CD14-positive monocyte (primary cell): ENCODE data around the gene CYP3A4. TPM values are rescaled to one million over a fixed set of nuclear protein-coding genes. Genes with fewer than 3 reads are reported as not detected.

ENCODE experiments used
- DNase-seq, 3 donors: peaks; one replicate each; pipeline ENCODE4 v3.0.0-alpha.2; 2011 to 2022
- H2AFZ ChIP-seq: 2 replicates; pipeline ENCODE4 v1.6.0; 2012; ENCODE audit warnings: mild to moderate bottlenecking, low read depth, low read length, inconsistent platforms; ENCODE audit not compliant: insufficient read depth, poor library complexity, severe bottlenecking
- H3K27ac ChIP-seq, 2 donors: 1 replicate in 1 of 2; 2 replicates in 1 of 2; pipeline ENCODE4 v1.5.1; 2012 to 2013; ENCODE audit warnings: low read length in 2 of 2, control low read depth in 1 of 2, inconsistent platforms in 1 of 2, low read depth in 1 of 2, mild to moderate bottlenecking in 1 of 2
- H3K27me3 ChIP-seq, 2 donors: one replicate each; pipeline versions ENCODE4 v1.6.0 to v1.6.1; 2011 to 2013; ENCODE audit warnings: low read length in 2 of 2; ENCODE audit not compliant: control insufficient read depth in 2 of 2, insufficient read depth in 2 of 2
- H3K36me3 ChIP-seq, 2 donors: replicated peaks in 1 of 2; 1 replicate in 1 of 2; 2 replicates in 1 of 2; pipeline versions ENCODE4 v1.5.1 to v1.6.1; 2012 to 2013; ENCODE audit warnings: low read length in 2 of 2, control low read depth in 1 of 2, inconsistent platforms in 1 of 2, mild to moderate bottlenecking in 1 of 2; ENCODE audit not compliant: insufficient read depth in 2 of 2, control insufficient read depth in 1 of 2
- H3K4me1 ChIP-seq, 2 donors: 1 replicate in 1 of 2; 2 replicates in 1 of 2; pipeline versions ENCODE4 v1.5.1 to v1.6.1; 2012 to 2013; ENCODE audit warnings: low read length in 2 of 2, control low read depth in 1 of 2, inconsistent platforms in 1 of 2, mild to moderate bottlenecking in 1 of 2, moderate library complexity in 1 of 2; ENCODE audit not compliant: insufficient read depth in 2 of 2, control insufficient read depth in 1 of 2
- H3K4me2 ChIP-seq: replicated peaks from 2 replicates; pipeline ENCODE3; 2012; ENCODE audit warnings: low read length, moderate library complexity, mild to moderate bottlenecking; ENCODE audit not compliant: poor library complexity, severe bottlenecking; ENCODE audit errors: extremely low read depth
- H3K4me3 ChIP-seq, 3 experiments: fragments of 200-600 bp in 1 of 3; sonication (generic) in 1 of 3; replicated peaks in 1 of 3; 1 replicate in 2 of 3; 2 replicates in 1 of 3; pipeline ENCODE4 v1.5.1; 2011 to 2013; ENCODE audit warnings: low read length in 3 of 3, mild to moderate bottlenecking in 3 of 3, control low read depth in 2 of 3, low read depth in 2 of 3, inconsistent platforms in 1 of 3, moderate library complexity in 1 of 3
- H3K79me2 ChIP-seq: 2 replicates; pipeline ENCODE4 v1.6.0; 2012; ENCODE audit warnings: mild to moderate bottlenecking, control low read depth, inconsistent platforms, low read length, moderate library complexity; ENCODE audit not compliant: insufficient read depth
- H3K9ac ChIP-seq: 2 replicates; pipeline ENCODE4 v1.6.0; 2017; ENCODE audit warnings: low read length, mild to moderate bottlenecking; ENCODE audit not compliant: insufficient read depth, poor library complexity, severe bottlenecking
- H3K9me3 ChIP-seq, 2 donors: replicated peaks in 1 of 2; 1 replicate in 1 of 2; 2 replicates in 1 of 2; pipeline versions ENCODE4 v1.5.1 to v1.6.1; 2012 to 2013; ENCODE audit warnings: low read length in 2 of 2, control low read depth in 1 of 2; ENCODE audit not compliant: control insufficient read depth in 1 of 2, insufficient read depth in 1 of 2
- H4K20me1 ChIP-seq: 2 replicates; pipeline ENCODE4 v1.6.0; 2012; ENCODE audit warnings: mild to moderate bottlenecking, low read length, control low read depth, moderate library complexity; ENCODE audit not compliant: insufficient read depth
- H3K27ac Mint-ChIP-seq, 7 donors: one replicate each; pipeline ENCODE4 v1.8.0; 2020; ENCODE audit warnings: mild to moderate bottlenecking in 7 of 7, mixed read lengths in 7 of 7, moderate library complexity in 6 of 7, inconsistent platforms in 2 of 7
- H3K27me3 Mint-ChIP-seq, 3 donors: one replicate each; pipeline ENCODE4 v1.8.0; 2021 to 2022; ENCODE audit warnings: low read depth in 3 of 3, mild to moderate bottlenecking in 3 of 3, mixed read lengths in 3 of 3, moderate library complexity in 3 of 3, inconsistent platforms in 1 of 3
- H3K36me3 Mint-ChIP-seq, 2 donors: one replicate each; pipeline ENCODE4 v1.8.0; 2020; ENCODE audit warnings: mixed read lengths in 2 of 2, inconsistent platforms in 1 of 2, mild to moderate bottlenecking in 1 of 2
- H3K4me1 Mint-ChIP-seq: one replicate; pipeline ENCODE4 v1.8.0; 2020; ENCODE audit warnings: mild to moderate bottlenecking, mixed read lengths
- H3K4me3 Mint-ChIP-seq, 2 donors: one replicate each; pipeline ENCODE4 v1.8.0; 2020; ENCODE audit warnings: mild to moderate bottlenecking in 2 of 2, mixed read lengths in 2 of 2, moderate library complexity in 1 of 2
- H3K9me3 Mint-ChIP-seq, 7 donors: one replicate each; pipeline ENCODE4 v1.8.0; 2020 to 2022; ENCODE audit warnings: mixed read lengths in 7 of 7, mild to moderate bottlenecking in 6 of 7, moderate library complexity in 6 of 7, inconsistent platforms in 2 of 7
- CTCF ChIP-seq: fragments of 200-600 bp; IDR thresholded peaks from one replicate; pipeline ENCODE4 v1.8.0; 2022; ENCODE audit warnings: antibody characterized with exemption, mild to moderate bottlenecking
- WGBS: methylation state at CpG from one replicate; pipeline ENCODE4 v1.1.5; 2013; ENCODE audit warnings: missing lambda C conversion rate; ENCODE audit not compliant: insufficient coverage; 5-methylcytosine and 5-hydroxymethylcytosine counted together
- intact Hi-C, 2 donors: fragments of 100-400 bp; cut with micrococcal nuclease; formaldehyde crosslinking; loops; one replicate each; pipeline versions ENCODE4 v1.15.0 to v1.15.1; 2023
- polyA plus RNA-seq, 3 donors: library from polyadenylated mRNA; depleted of rRNA in 1 of 3; unstranded in 2 of 3; stranded (reverse) in 1 of 3; fragments of 300-500 nt in 2 of 3; fragments of >200 nt in 1 of 3; fragmentation: Illumina TruSeq in 2 of 3; gene quantifications; 1 replicate in 2 of 3; 2 replicates in 1 of 3; pipeline ENCODE4 v1.2.3, GENCODE V29; 2012 to 2021

CYP3A4 gene
- polyA plus RNA-seq, 3 donors: not detected

- intact Hi-C loops: no loop called here
Observed at GRCh38 chr7:99740573-99741440, 43.2 kb downstream of the CYP3A4 start.

More at GRCh38 chr7:99740573-99741440, 43.2 kb downstream of the CYP3A4 start:
- Histone ChIP-seq H3K4me1 (peaks cover 18 to 20% of the 10 kb centered on the region in 2 donors), H3K27me3 (no peaks in the 10 kb centered on the region), H3K36me3 (no peaks in the 10 kb centered on the region), H3K79me2 (no peaks in the 10 kb centered on the region), H2AFZ (peak overlapping the region; percentile 27), H3K9me3 (no peaks in the 10 kb centered on the region), H3K4me3 (no peak overlapping the region), H3K27ac (peak overlapping the region in 1 of 2 donors; percentile 10), H3K9ac (no peak overlapping the region), H4K20me1 (no peaks in the 10 kb centered on the region), H3K4me2 (peak overlapping the region; percentile 20)
- no peak for TF ChIP-seq CTCF
- Mint-ChIP-seq H3K9me3 (peaks cover 7 to 16% (median 12%) of the 10 kb centered on the region in 7 donors), H3K27me3 (peaks cover 0 to 3% (median 3%) of the 10 kb centered on the region in 3 donors), H3K27ac (peak overlapping the region; percentile 33 to 85 (median 60)), H3K36me3 (no peaks in the 10 kb centered on the region), H3K4me1 (peaks cover 26% of the 10 kb centered on the region), H3K4me3 (peak overlapping the region in 1 of 2 donors; percentile 66)
- 86% methylated on average over 3 of the region's 5 CpGs for WGBS
- DNase-seq: peak; percentile 1 to 26 (median 7)
